Measurements from ENCODE around the gene SHISA9. TPM values are rescaled to one million over a fixed set of nuclear protein-coding genes. Genes with fewer than 3 reads are reported as not detected.

The SHISA9 gene
- total RNA-seq, 4 donors from 2014 or later, result not detected

- Histone ChIP-seq H3K4me3 (no peak overlapping the region), H3K4me1 (no peaks in the 10 kb centered on the region), H3K27ac (no peak overlapping the region), H3K36me3 (no peaks in the 10 kb centered on the region), H3K9me3 (no peaks in the 10 kb centered on the region), H3K27me3 (no peaks in the 10 kb centered on the region)
- DNase-seq (no peak), ATAC-seq (peak in 1 of 2 donors; percentile 27)
- in situ Hi-C loops (cut with MboI; ENCODE audit: low sequenced_read_pairs in 4 of 4) (no loop called here), intact Hi-C loops (cut with DNase I; ENCODE audit: low total_unique reads) (no loop called here)
- TF ChIP-seq CTCF (IDR thresholded peaks at IDR 0.05 in 4 of 5, conservative IDR thresholded peaks at IDR 0.05 in 1 of 5) (no peak), POLR2A (IDR thresholded peaks at IDR 0.05) (no peak)
Observed at GRCh38 chr16:13102401-13102800, 201.0 kb downstream of the SHISA9 start.

- DNase-seq (no peak), ATAC-seq (no peak)
- intact Hi-C loops (cut with DNase I; ENCODE audit: low total_unique reads), result no loop called here
- H3K4me3 ChIP-seq, result no peak overlapping the region
- no peaks in the 10 kb centered on the region for H3K9me3 ChIP-seq
- TF ChIP-seq CTCF (IDR thresholded peaks at IDR 0.05 in 4 of 5, conservative IDR thresholded peaks at IDR 0.05 in 1 of 5) (no peak), POLR2A (IDR thresholded peaks at IDR 0.05) (no peak)
- no peaks in the 10 kb centered on the region for H3K4me1 ChIP-seq
- H3K27ac ChIP-seq, result no peak overlapping the region
- H3K36me3 ChIP-seq, result no peaks in the 10 kb centered on the region
- no peaks in the 10 kb centered on the region for H3K27me3 ChIP-seq
- in situ Hi-C loops (cut with MboI; ENCODE audit: low sequenced_read_pairs in 4 of 4), result no loop called here
Observed at GRCh38 chr16:13103831-13104530, 202.6 kb downstream of the SHISA9 start.

GRCh38 chr16:13104772-13105171 is 203.4 kb downstream of the SHISA9 start:
- H3K4me3 ChIP-seq, result no peak overlapping the region
- no peaks in the 10 kb centered on the region for H3K36me3 ChIP-seq
- in situ Hi-C loops (cut with MboI; ENCODE audit: low sequenced_read_pairs in 4 of 4), result no loop called here
- H3K27me3 ChIP-seq, result no peaks in the 10 kb centered on the region
- intact Hi-C loops (cut with DNase I; ENCODE audit: low total_unique reads), result no loop called here
- ATAC-seq (no peak), DNase-seq (no peak)
- no peaks in the 10 kb centered on the region for H3K9me3 ChIP-seq
- H3K27ac ChIP-seq, result no peak overlapping the region
- TF ChIP-seq CTCF (IDR thresholded peaks at IDR 0.05 in 4 of 5, conservative IDR thresholded peaks at IDR 0.05 in 1 of 5), result no peak
- no peak for TF ChIP-seq POLR2A (IDR thresholded peaks at IDR 0.05)
- no peaks in the 10 kb centered on the region for H3K4me1 ChIP-seq

- Histone ChIP-seq H3K4me1 (no peaks in the 10 kb centered on the region), H3K36me3 (no peaks in the 10 kb centered on the region), H3K27ac (no peak overlapping the region), H3K9me3 (no peaks in the 10 kb centered on the region), H3K27me3 (no peaks in the 10 kb centered on the region), H3K4me3 (no peak overlapping the region)
- ATAC-seq (no peak), DNase-seq (no peak)
- in situ Hi-C loops (cut with MboI; ENCODE audit: low sequenced_read_pairs in 4 of 4) (no loop called here), intact Hi-C loops (cut with DNase I; ENCODE audit: low total_unique reads) (no loop called here)
- TF ChIP-seq POLR2A (IDR thresholded peaks at IDR 0.05) (no peak), CTCF (IDR thresholded peaks at IDR 0.05 in 4 of 5, conservative IDR thresholded peaks at IDR 0.05 in 1 of 5) (no peak)
Observed at GRCh38 chr16:13105427-13105826, 204.0 kb downstream of the SHISA9 start.

- ATAC-seq, result no peak
- no peaks in the 10 kb centered on the region for H3K27me3 ChIP-seq
Observed at GRCh38 chr16:13106464-13106863, 205.1 kb downstream of the SHISA9 start.

More at GRCh38 chr16:13106464-13106863, 205.1 kb downstream of the SHISA9 start:
- no peak for TF ChIP-seq CTCF (IDR thresholded peaks at IDR 0.05 in 4 of 5, conservative IDR thresholded peaks at IDR 0.05 in 1 of 5)
- no peak for TF ChIP-seq POLR2A (IDR thresholded peaks at IDR 0.05)
- Histone ChIP-seq H3K9me3 (no peaks in the 10 kb centered on the region), H3K4me3 (no peak overlapping the region), H3K36me3 (no peaks in the 10 kb centered on the region), H3K4me1 (no peaks in the 10 kb centered on the region), H3K27ac (no peak overlapping the region)
- no peak for DNase-seq
- in situ Hi-C loops (cut with MboI; ENCODE audit: low sequenced_read_pairs in 4 of 4), result no loop called here
- intact Hi-C loops (cut with DNase I; ENCODE audit: low total_unique reads), result no loop called here
